ENCODE measurements around the gene NPL.

NPL gene

GRCh38 chr1:182791281-182792179, 2.0 kb downstream of the NPL start:
- no peaks in the 10 kb centered on the region for H4K20me1 ChIP-seq (ENCODE audit: insufficient read depth, low read length)
- no peaks in the 10 kb centered on the region for H3K36me3 ChIP-seq (replicated peaks; ENCODE audit: insufficient read depth, low read length)
- no peaks in the 10 kb centered on the region for H3K9me3 ChIP-seq (replicated peaks; ENCODE audit: insufficient read depth, low read length)
- H2AFZ ChIP-seq (ENCODE audit: low read length): no peak overlapping the region
- H3K27me3 ChIP-seq (replicated peaks; ENCODE audit: insufficient read depth, low read length): peaks cover 20% of the 10 kb centered on the region
- TF ChIP-seq EZH2phosphoT487 (IDR thresholded peaks at IDR 0.05; ENCODE audit: low read length) (no peak), CTCF (IDR thresholded peaks at IDR 0.05; ENCODE audit: low read length) (no peak), EZH2 (optimal IDR thresholded peaks at IDR 0.05; ENCODE audit: low read depth, low read length) (no peak)
- H3K79me2 ChIP-seq (ENCODE audit: low read length): no peaks in the 10 kb centered on the region
- DNase-seq: no peak
- no peak overlapping the region for H3K27ac ChIP-seq (ENCODE audit: low read length)
- H3F3A ChIP-seq (ENCODE audit: insufficient read depth, low read length): no peaks in the 10 kb centered on the region
- H3K9me2 ChIP-seq (replicated peaks; ENCODE audit: insufficient read depth, low read length): no peaks in the 10 kb centered on the region
- H3K4me1 ChIP-seq (ENCODE audit: low read length): 0 out of 2 replicates have a peak, but pooled peaks cover 9% of the 10 kb centered on the region
- no peak overlapping the region for H3K9ac ChIP-seq (ENCODE audit: low read length)
- no peak overlapping the region for H3K4me2 ChIP-seq (ENCODE audit: low read depth, low read length)
- H3K4me3 ChIP-seq (ENCODE audit: low read length): no peak overlapping the region

DNA sequence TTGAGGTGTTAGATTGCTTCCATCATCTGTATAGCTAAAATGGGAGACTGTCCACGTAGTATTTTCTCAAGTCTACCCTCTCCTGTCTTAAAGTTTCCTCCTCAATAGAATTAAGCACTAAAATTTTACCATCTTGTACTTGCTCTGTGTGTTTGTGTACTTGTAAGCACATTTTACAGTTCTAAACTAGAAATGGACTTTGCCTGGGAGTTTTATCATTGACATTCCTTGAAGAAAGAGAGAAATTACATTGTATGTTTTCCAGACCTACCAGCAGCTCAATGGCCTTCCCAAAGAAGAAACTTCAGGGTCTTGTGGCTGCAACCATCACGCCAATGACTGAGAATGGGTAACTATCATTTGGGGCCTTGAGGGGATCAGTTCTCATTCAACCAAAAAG, 4.5 kb downstream of the NPL start:
- no peaks in the 10 kb centered on the region for H3K9me3 ChIP-seq (replicated peaks; ENCODE audit: insufficient read depth, low read length)
- H3K4me2 ChIP-seq (ENCODE audit: low read depth, low read length): no peak overlapping the region
- H3F3A ChIP-seq (ENCODE audit: insufficient read depth, low read length): no peaks in the 10 kb centered on the region
- TF ChIP-seq EZH2phosphoT487 (IDR thresholded peaks at IDR 0.05; ENCODE audit: low read length) (no peak), CTCF (IDR thresholded peaks at IDR 0.05; ENCODE audit: low read length) (no peak), EZH2 (optimal IDR thresholded peaks at IDR 0.05; ENCODE audit: low read depth, low read length) (no peak)
- H3K4me3 ChIP-seq (ENCODE audit: low read length): no peak overlapping the region
- no peak overlapping the region for H2AFZ ChIP-seq (ENCODE audit: low read length)
- DNase-seq: no peak
- no peaks in the 10 kb centered on the region for H3K36me3 ChIP-seq (replicated peaks; ENCODE audit: insufficient read depth, low read length)
- H3K4me1 ChIP-seq (ENCODE audit: low read length): 0 out of 2 replicates have a peak, but pooled peaks cover 8% of the 10 kb centered on the region
- no peaks in the 10 kb centered on the region for H3K79me2 ChIP-seq (ENCODE audit: low read length)
- H3K9me2 ChIP-seq (replicated peaks; ENCODE audit: insufficient read depth, low read length): no peaks in the 10 kb centered on the region
- H3K9ac ChIP-seq (ENCODE audit: low read length): no peak overlapping the region
- H3K27me3 ChIP-seq (replicated peaks; ENCODE audit: insufficient read depth, low read length): peaks cover 12% of the 10 kb centered on the region
- H3K27ac ChIP-seq (ENCODE audit: low read length): no peak overlapping the region
- H4K20me1 ChIP-seq (ENCODE audit: insufficient read depth, low read length): no peaks in the 10 kb centered on the region

DNA sequence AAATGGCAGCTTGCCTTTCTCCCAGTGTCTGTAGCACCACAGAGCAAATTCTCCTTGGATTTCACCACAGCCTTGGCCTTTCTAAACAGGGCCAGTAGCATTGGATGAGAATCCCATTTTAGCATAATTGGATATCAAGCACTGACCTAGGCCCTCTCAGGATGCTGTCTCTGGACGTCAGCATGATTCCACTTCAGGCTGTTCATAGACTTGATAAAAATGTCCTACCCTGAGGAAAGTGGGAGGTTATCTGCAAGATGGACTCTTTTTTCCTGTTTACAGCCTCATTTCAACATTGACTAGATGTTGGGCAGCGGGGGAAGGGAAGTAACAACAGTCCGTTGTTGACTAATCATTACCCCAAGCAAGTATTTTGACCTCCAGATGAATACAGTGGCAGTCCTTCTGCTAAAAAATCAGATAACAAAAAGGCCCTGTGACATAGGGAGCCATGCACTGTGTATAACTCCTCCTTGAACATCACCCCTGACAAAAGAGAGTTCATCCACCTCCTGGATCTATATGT, 5.2 kb downstream of the NPL start:
- Histone ChIP-seq H3K4me1 (ENCODE audit: low read length) (0 out of 2 replicates have a peak, but pooled peaks cover 5% of the 10 kb centered on the region), H3K4me2 (ENCODE audit: low read depth, low read length) (no peak overlapping the region), H3K9me3 (replicated peaks; ENCODE audit: insufficient read depth, low read length) (no peaks in the 10 kb centered on the region), H3K27me3 (replicated peaks; ENCODE audit: insufficient read depth, low read length) (peaks cover 9% of the 10 kb centered on the region; the same call in 1 of the 2 replicates), H3K4me3 (ENCODE audit: low read length) (no peak overlapping the region), H3F3A (ENCODE audit: insufficient read depth, low read length) (no peaks in the 10 kb centered on the region), H2AFZ (ENCODE audit: low read length) (no peak overlapping the region), H3K9me2 (replicated peaks; ENCODE audit: insufficient read depth, low read length) (no peaks in the 10 kb centered on the region), H3K9ac (ENCODE audit: low read length) (no peak overlapping the region), H4K20me1 (ENCODE audit: insufficient read depth, low read length) (no peaks in the 10 kb centered on the region), H3K27ac (ENCODE audit: low read length) (no peak overlapping the region), H3K79me2 (ENCODE audit: low read length) (no peaks in the 10 kb centered on the region), H3K36me3 (replicated peaks; ENCODE audit: insufficient read depth, low read length) (no peaks in the 10 kb centered on the region)
- TF ChIP-seq EZH2phosphoT487 (IDR thresholded peaks at IDR 0.05; ENCODE audit: low read length) (no peak), EZH2 (optimal IDR thresholded peaks at IDR 0.05; ENCODE audit: low read depth, low read length) (no peak), CTCF (IDR thresholded peaks at IDR 0.05; ENCODE audit: low read length) (no peak)
- DNase-seq: no peak

Data from MM.1S (cell line).